Testis (tissue), 5 donors: ENCODE measurements around the gene VSIG10L2. TPM values are rescaled to one million over a fixed set of nuclear protein-coding genes. Genes with fewer than 3 reads are reported as not detected.
A peak's percentile ranks its signal among the peaks of the same experiment; 100 is the strongest.

Source experiments
- DNase-seq: peaks from one replicate; pipeline ENCODE4 v3.0.0-alpha.2; 2019
- H3K27ac ChIP-seq, 2 donors: fragments of 200-600 bp; sonication (generic); one replicate each; pipeline ENCODE4 v1.5.1; 2019
- H3K27me3 ChIP-seq: fragments of 200-600 bp; sonication (generic); one replicate; pipeline ENCODE4 v1.5.1; 2019
- H3K36me3 ChIP-seq: fragments of 200-600 bp; sonication (generic); one replicate; pipeline ENCODE4 v1.5.1; 2017; ENCODE audit warnings: low read depth; ENCODE audit errors: missing control alignments
- H3K4me1 ChIP-seq: fragments of 200-600 bp; sonication (generic); one replicate; pipeline ENCODE4 v1.5.1; 2019
- H3K4me3 ChIP-seq, 2 donors: fragments of 200-600 bp; sonication (generic); one replicate each; pipeline ENCODE4 v1.5.1; 2017 to 2019
- H3K9me3 ChIP-seq: fragments of 200-600 bp; sonication (generic); one replicate; pipeline ENCODE4 v1.5.1; 2017
- CTCF ChIP-seq, 3 experiments: fragments of 450-650 bp in 2 of 3; fragments of 200-600 bp in 1 of 3; sonication (generic) in 1 of 3; IDR thresholded peaks; one replicate each; pipeline ENCODE4 v1.5.1; 2016 to 2019; ENCODE audit warnings: antibody characterized with exemption in 3 of 3, mild to moderate bottlenecking in 2 of 3, moderate library complexity in 1 of 3
- POLR2A ChIP-seq: fragments of 450-650 bp; IDR thresholded peaks from one replicate; pipeline ENCODE4 v1.6.1; 2017; ENCODE audit warnings: antibody characterized with exemption, mild to moderate bottlenecking, moderate library complexity
- WGBS, 2 donors: methylation state at CpG; one replicate each; pipeline ENCODE4 v1.1.5; 2018; 5-methylcytosine and 5-hydroxymethylcytosine counted together
- intact Hi-C: fragments of 100-400 bp; cut with DNase I; formaldehyde crosslinking; loops from one replicate; pipeline ENCODE4 v1.15.1; 2023; ENCODE audit warnings: low total_unique reads
- long read RNA-seq, 2 donors: transcript quantifications; one replicate each; lab custom pipeline, GENCODE V29; 2026
- polyA plus RNA-seq: library from polyadenylated mRNA; stranded (reverse); fragments of 350-450 nt; fragmentation: Illumina TruSeq; extraction: RNeasy Lipid Tissue Mini Kit (QIAGEN cat#74804); gene quantifications from one replicate; pipeline ENCODE4 v1.2.3, GENCODE V29; 2014; ENCODE audit warnings: low read depth, low replicate concordance; ENCODE audit not compliant: insufficient read depth
- total RNA-seq, 2 donors: library from RNA; depleted of rRNA; stranded (reverse); fragments of >200 nt; gene quantifications; one replicate each; pipeline ENCODE4 v1.2.3, GENCODE V29; 2016

Gene VSIG10L2
- total RNA-seq (not detected), polyA plus RNA-seq (not detected)
- long read RNA-seq, donor 1: 0 reads
- long read RNA-seq, donor 2: 0 reads

DNA sequence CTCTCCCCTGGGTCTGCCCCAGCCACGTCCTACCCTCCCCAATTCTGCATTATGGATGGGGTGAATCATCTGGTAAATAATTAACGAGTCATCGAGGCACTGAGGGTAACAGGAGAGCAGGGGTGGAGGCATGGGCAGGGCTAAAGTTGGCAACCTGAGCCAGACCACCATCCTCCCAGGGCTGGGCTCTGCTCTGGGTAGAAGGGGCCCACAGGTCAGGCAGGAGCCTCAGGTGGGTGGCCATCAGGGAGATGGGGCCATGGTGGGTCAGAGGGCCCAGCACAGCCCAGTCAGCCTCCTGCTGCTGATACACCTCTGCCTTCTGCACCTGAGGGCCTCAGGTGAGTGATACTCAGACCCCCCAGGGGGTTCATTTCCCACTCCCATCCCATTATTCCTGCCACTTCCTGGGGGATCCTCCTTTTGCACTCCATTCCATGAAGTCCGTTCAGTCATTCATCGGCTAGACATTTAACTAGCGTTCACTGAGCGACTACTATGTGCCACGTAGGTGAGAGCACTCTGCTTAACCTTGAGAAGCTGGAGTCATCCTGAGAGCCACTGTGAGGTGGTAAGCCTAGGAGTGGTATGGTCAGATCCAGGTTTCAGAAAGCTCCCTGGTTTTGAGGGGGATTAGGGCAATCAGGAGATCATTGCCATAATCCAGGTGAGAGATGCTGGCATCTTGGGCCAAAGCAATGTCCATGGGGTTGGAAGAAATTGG is at the start of gene VSIG10L2:
Gene VSIG10L2, plus strand, starts transcription at position 248 of the 724 bp plus-strand sequence. Its CDS starts 12 bp downstream, at position 260.
- TF ChIP-seq CTCF (IDR thresholded peaks at IDR 0.05) (no peak), POLR2A (no peak)
- Histone ChIP-seq H3K27ac (no peak within 1 kb of the TSS), H3K4me1 (peaks cover 5% of the 10 kb centered on the region), H3K27me3 (no peaks in the 10 kb centered on the region), H3K4me3 (no peak within 1 kb of the TSS), H3K9me3 (no peaks in the 10 kb centered on the region), H3K36me3 (no peaks in the 10 kb centered on the region)
- WGBS, 2 donors: 85 to 100% methylated on average over 6 to 8 of the region's 8 CpGs
- intact Hi-C loops: no loop called here
- DNase-seq: no peak

GRCh38 chr11:125901872-125902271 is 44.0 kb upstream of the VSIG10L2 start:
- intact Hi-C loops: no loop called here
- DNase-seq: no peak
- no peak overlapping the region for H3K27ac ChIP-seq
- peaks cover 6% of the 10 kb centered on the region for H3K4me1 ChIP-seq
- no peaks in the 10 kb centered on the region for H3K36me3 ChIP-seq
- H3K27me3 ChIP-seq: no peaks in the 10 kb centered on the region
- H3K9me3 ChIP-seq: no peaks in the 10 kb centered on the region
- no peak for TF ChIP-seq POLR2A
- no peak for TF ChIP-seq CTCF (IDR thresholded peaks at IDR 0.05)
- H3K4me3 ChIP-seq: no peak overlapping the region
- WGBS, 2 donors: 47 to 61% methylated on average over 6 of the region's 6 CpGs

GRCh38 chr11:125902277-125902926 is 43.4 kb upstream of the VSIG10L2 start:
- DNase-seq: no peak
- intact Hi-C loops: no loop called here
- WGBS, 2 donors: 23 to 35% methylated on average over 11 to 20 of the region's 20 CpGs
- Histone ChIP-seq H3K27me3 (no peaks in the 10 kb centered on the region), H3K36me3 (no peaks in the 10 kb centered on the region), H3K4me3 (peak overlapping the region; percentile 55 to 70), H3K27ac (peak overlapping the region; percentile 14 to 42), H3K9me3 (no peaks in the 10 kb centered on the region), H3K4me1 (peaks cover 6% of the 10 kb centered on the region)
- TF ChIP-seq POLR2A: no peak
- no peak for TF ChIP-seq CTCF (IDR thresholded peaks at IDR 0.05)

DNA sequence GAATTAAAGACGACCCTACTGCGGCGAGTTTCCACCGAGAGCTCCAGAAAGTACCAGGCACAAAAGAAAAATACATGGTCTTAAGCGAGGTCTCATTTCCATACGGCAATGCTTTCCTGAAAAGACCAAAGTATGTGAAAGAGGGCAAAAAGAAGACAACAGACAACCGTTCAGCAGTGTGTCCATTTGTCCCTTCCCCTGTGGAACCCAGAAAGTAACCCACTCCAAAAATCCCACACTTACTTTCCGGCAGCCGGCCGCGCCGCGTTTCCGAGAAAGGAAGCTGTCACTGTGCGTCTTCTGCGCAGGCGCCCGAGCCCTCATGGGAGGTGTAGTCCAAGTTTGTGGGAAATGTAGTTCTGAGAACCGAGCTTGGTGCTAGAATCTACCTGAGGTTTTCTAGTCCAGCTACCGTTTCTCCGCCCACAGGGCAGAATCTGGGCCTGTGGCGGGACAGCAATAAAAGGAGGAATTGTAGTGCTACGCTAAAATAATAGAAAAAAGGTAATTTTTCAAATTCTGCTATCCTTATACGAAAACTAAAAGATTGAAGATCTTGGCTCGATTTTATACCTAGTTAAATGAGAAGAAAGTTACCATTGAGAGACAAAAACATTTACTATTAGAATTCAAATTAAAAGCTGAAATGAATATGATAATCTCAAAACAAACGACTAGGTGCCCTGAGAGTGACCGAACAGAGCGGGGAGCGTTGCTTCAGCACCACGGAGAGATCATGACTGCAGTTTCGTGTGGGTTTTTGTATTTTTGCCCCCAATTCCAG is 42.7 kb upstream of the VSIG10L2 start, which contains the start of gene PUS3:
Gene PUS3, minus strand, starts transcription at position 280 of the 784 bp plus-strand sequence. CDS start 6,922 bp downstream, outside the sequence.
- WGBS, 2 donors: 1% methylated on average over 31 of the region's 31 CpGs
- H3K27ac ChIP-seq: peak within 1 kb of the TSS; percentile 14 to 42
- no peaks in the 10 kb centered on the region for H3K27me3 ChIP-seq
- H3K36me3 ChIP-seq: no peaks in the 10 kb centered on the region
- H3K4me3 ChIP-seq: peak within 1 kb of the TSS; percentile 55 to 70
- H3K9me3 ChIP-seq: no peaks in the 10 kb centered on the region
- DNase-seq: peak; percentile 94
- H3K4me1 ChIP-seq: peaks cover 6% of the 10 kb centered on the region
- TF ChIP-seq CTCF (IDR thresholded peaks at IDR 0.05) (no peak), POLR2A (no peak)
- intact Hi-C loops: no loop called here
